Prostate gland (tissue), 2 donors: ENCODE measurements around the gene GFRA1.

Experiments used
- POLR2A ChIP-seq: fragments of 450-650 bp; IDR thresholded peaks from one replicate; pipeline ENCODE4 v1.6.1; 2016; ENCODE audit warnings: antibody characterized with exemption, mild to moderate bottlenecking
- TF ChIP-seq, protein P1 (sequence below), 4 experiments: fragments of 200-600 bp in 2 of 4; fragments of 450-650 bp in 2 of 4; sonication (generic) in 2 of 4; IDR thresholded peaks; 1 replicate in 3 of 4; 2 replicates in 1 of 4; pipeline ENCODE4 v1.5.1; 2016 to 2019; ENCODE audit warnings: antibody characterized with exemption in 4 of 4, mild to moderate bottlenecking in 2 of 4, moderate library complexity in 2 of 4

DNA sequence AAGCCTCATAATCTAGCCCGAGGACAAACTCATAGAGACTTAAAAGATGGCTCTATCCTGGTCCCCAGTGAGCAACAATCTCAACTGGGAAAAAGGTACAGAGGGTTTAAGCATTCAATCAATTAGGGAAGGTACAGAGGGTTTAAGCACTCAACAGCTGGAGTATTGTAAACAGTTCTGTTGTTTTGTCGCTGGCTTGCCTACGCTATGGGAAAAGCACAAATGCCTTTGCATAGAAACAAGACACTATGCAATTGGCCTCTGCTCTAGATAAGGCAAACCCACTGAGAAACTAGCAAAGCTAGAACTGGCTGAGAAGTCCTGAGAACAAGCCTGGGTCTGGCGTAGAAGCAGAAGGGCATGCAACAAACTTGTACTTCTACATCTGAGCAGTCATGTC is 69.3 kb downstream of the GFRA1 start:
- TF ChIP-seq, protein P1, sequence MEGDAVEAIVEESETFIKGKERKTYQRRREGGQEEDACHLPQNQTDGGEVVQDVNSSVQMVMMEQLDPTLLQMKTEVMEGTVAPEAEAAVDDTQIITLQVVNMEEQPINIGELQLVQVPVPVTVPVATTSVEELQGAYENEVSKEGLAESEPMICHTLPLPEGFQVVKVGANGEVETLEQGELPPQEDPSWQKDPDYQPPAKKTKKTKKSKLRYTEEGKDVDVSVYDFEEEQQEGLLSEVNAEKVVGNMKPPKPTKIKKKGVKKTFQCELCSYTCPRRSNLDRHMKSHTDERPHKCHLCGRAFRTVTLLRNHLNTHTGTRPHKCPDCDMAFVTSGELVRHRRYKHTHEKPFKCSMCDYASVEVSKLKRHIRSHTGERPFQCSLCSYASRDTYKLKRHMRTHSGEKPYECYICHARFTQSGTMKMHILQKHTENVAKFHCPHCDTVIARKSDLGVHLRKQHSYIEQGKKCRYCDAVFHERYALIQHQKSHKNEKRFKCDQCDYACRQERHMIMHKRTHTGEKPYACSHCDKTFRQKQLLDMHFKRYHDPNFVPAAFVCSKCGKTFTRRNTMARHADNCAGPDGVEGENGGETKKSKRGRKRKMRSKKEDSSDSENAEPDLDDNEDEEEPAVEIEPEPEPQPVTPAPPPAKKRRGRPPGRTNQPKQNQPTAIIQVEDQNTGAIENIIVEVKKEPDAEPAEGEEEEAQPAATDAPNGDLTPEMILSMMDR (IDR thresholded peaks at IDR 0.05): no peak
- no peak for TF ChIP-seq POLR2A
